Activated naive CD8-positive, alpha-beta T cell treated with anti-CD3 and anti-CD28 coated beads, Interleukin-2, amount 10 ng/mL, durations not matched to agents 7 days and 5 days (primary cell): Measurements from ENCODE around the gene BRAF. TPM values are rescaled to one million over a fixed set of nuclear protein-coding genes. Genes with fewer than 3 reads are reported as not detected.
"Not testable (repeated sequence)": the region's sequence is repeated elsewhere in the genome, so short reads cannot be mapped to it uniquely, and the experiment has no call there.

Experiments used
- ATAC-seq: fragments of 150-1000 bp; cut with Tn5 transposase; one replicate; pipeline ENCODE4 v1.10.0; 2021; ENCODE audit warnings: low read depth, moderate library complexity
- POLR2A ChIA-PET: fragments of 350-600 bp; sonication (Branson Sonifier 250); formaldehyde crosslinking; loops from one replicate; lab custom pipeline; 2021; ENCODE audit warnings: antibody characterized with exemption; lab: Charles Lee
- DNase-seq: peaks from one replicate; pipeline ENCODE4 v3.0.0; 2021
- H3K27ac Mint-ChIP-seq: one replicate; pipeline ENCODE4 v1.8.0; 2022; ENCODE audit warnings: mild to moderate bottlenecking, mixed read lengths
- H3K27me3 Mint-ChIP-seq: one replicate; pipeline ENCODE4 v1.8.0; 2022; ENCODE audit warnings: mild to moderate bottlenecking, moderate library complexity, mixed read lengths
- H3K36me3 Mint-ChIP-seq: one replicate; pipeline ENCODE4 v1.8.0; 2021; ENCODE audit warnings: mild to moderate bottlenecking, mixed read lengths
- H3K4me1 Mint-ChIP-seq: one replicate; pipeline ENCODE4 v1.8.0; 2021; ENCODE audit warnings: mixed read lengths
- H3K4me3 Mint-ChIP-seq: one replicate; pipeline ENCODE4 v1.8.0; 2022; ENCODE audit warnings: mild to moderate bottlenecking, moderate library complexity, mixed read lengths
- H3K9me3 Mint-ChIP-seq: one replicate; pipeline ENCODE4 v1.8.0; 2021; ENCODE audit warnings: mixed read lengths
- total RNA-seq, 2 experiments: library from RNA; stranded (reverse); gene quantifications; one replicate each; pipeline ENCODE4 v1.2.3, GENCODE V29; 2021

Gene BRAF
- total RNA-seq, 2 experiments from 2014 or later: 34.4 to 39.4 TPM

DNA sequence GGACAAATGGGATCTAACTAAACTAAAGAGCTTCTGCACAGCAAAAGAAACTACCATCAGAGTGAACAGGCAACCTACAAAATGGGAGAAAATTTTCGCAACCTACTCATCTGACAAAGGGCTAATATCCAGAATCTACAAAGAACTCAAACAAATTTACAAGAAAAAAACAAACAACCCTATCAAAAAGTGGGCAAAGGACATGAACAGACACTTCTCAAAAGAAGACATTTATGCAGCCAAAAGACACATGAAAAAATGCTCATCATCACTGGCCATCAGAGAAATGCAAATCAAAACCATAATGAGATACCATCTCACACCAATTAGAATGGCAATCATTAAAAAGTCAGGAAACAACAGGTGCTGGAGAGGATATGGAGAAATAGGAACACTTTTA is 159.3 kb downstream of the BRAF start:
- H3K27me3 Mint-ChIP-seq, POLR2A ChIA-PET, ATAC-seq, DNase-seq, H3K4me3 Mint-ChIP-seq, H3K27ac Mint-ChIP-seq, H3K4me1 Mint-ChIP-seq, H3K9me3 Mint-ChIP-seq: not testable (repeated sequence)
- peaks cover 28% of the 10 kb centered on the region for H3K36me3 Mint-ChIP-seq

DNA sequence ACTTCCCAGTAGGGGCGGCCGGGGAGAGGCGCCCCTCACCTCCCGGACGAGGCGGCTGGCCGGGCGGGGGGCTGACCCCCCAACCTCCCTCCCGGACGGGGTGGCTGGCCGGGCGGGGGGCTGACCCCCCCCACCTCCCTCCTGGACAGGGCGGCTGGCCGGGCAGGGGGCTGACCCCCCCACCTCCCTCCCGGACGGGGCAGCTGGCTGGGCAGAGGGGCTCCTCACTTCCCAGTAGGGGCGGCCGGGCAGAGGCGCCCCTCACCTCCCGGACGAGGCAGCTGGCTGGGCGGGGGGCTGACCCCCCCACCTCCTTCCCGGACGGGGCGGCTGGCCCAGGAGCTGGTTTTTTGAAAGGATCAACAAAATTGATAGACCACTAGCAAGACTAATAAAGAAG is 161.6 kb downstream of the BRAF start:
- H3K4me1 Mint-ChIP-seq, ATAC-seq, H3K4me3 Mint-ChIP-seq, H3K27me3 Mint-ChIP-seq, DNase-seq, H3K9me3 Mint-ChIP-seq, POLR2A ChIA-PET, H3K27ac Mint-ChIP-seq: not testable (repeated sequence)
- H3K36me3 Mint-ChIP-seq: peaks cover 33% of the 10 kb centered on the region

DNA sequence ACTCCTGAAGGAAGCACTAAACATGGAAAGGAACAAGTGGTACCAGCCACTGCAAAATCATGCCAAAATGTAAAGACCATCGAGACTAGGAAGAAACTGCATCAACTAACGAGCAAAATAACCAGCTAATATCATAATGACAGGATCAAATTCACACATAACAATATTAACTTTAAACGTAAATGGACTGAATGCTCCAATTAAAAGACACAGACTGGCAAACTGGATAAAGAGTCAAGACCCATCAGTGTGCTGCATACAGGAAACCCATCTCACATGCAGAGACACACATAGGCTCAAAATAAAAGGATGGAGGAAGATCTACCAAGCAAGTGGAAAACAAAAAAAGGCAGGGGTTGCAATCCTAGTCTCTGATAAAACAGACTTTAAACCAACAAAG is 163.4 kb downstream of the BRAF start:
- H3K4me3 Mint-ChIP-seq, ATAC-seq, H3K4me1 Mint-ChIP-seq, POLR2A ChIA-PET, H3K9me3 Mint-ChIP-seq, H3K27ac Mint-ChIP-seq, DNase-seq, H3K27me3 Mint-ChIP-seq: not testable (repeated sequence)
- peaks cover 23% of the 10 kb centered on the region for H3K36me3 Mint-ChIP-seq

DNA sequence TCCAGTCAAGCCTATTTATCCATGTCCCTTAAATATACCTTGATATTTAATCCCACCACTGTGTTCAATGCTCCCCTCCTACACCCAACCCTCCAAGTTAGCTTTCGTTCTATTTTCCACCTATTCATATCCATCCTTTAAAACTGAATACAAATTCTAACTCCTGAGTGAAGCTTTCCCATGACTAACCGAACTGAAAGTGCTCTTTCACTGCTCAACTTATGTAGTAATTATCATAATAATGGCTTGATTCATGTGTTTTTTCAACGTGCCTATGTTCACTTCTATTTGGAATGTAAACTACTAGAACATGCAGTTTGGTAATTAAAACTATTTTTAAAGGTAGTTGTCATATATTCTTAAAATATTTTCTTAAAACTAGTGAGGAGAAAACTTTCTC is 170.2 kb downstream of the BRAF start:
- Mint-ChIP-seq H3K9me3 (no peaks in the 10 kb centered on the region), H3K4me1 (no peaks in the 10 kb centered on the region), H3K36me3 (peaks cover 9% of the 10 kb centered on the region), H3K4me3 (no peak overlapping the region), H3K27ac (no peak overlapping the region), H3K27me3 (no peaks in the 10 kb centered on the region)
- DNase-seq (no peak), ATAC-seq (no peak)
- POLR2A ChIA-PET: no interaction called here

DNA sequence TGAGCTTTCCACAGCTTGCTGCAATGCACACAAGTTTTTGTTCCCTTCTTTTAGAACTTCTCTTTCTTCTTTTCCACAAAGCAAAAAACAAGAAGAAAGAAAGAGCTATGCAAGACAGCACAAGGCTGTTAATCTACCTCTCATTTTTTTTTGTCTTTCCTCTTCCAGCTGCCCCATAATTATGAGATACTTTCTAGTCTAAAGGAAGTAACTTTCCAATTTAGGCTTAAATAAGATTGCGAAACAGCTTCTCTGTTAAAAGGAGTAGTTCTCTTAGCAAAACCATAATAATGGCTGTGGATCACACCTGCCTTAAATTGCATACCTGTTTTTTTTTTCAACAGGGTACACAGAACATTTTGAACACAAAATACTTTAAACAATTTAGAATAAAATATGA is 172.2 kb downstream of the BRAF start:
- POLR2A ChIA-PET: no interaction called here
- Mint-ChIP-seq H3K36me3 (peaks cover 3% of the 10 kb centered on the region), H3K9me3 (no peaks in the 10 kb centered on the region), H3K4me3 (no peak overlapping the region), H3K27me3 (no peaks in the 10 kb centered on the region), H3K4me1 (no peaks in the 10 kb centered on the region), H3K27ac (no peak overlapping the region)
- no peak for DNase-seq
- ATAC-seq: no peak

DNA sequence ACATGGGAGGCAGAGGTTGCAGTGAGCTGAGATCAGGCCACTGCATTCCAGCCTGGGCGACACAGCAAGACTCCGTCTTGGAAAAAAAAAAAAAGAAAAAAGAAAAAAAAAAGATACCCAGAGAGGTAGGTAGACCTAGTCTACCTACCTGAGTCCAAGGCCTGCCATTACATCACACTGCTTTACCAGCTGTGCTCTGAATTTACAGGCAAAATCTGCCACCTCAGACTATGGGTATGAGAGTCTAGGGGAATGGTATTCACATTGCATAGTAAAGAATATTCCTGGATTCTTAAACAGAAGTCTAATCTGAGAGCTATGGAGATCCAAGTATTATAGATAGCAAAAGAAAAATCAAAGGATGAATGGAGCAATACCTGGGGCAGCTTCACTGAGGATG is 178.0 kb downstream of the BRAF start:
- DNase-seq (no peak), ATAC-seq (no peak)
- no peak overlapping the region for H3K4me3 Mint-ChIP-seq
- H3K27me3 Mint-ChIP-seq: no peaks in the 10 kb centered on the region
- peaks cover 1% of the 10 kb centered on the region for H3K9me3 Mint-ChIP-seq
- H3K36me3 Mint-ChIP-seq: peaks cover 7% of the 10 kb centered on the region
- no peaks in the 10 kb centered on the region for H3K4me1 Mint-ChIP-seq
- POLR2A ChIA-PET: no interaction called here
- no peak overlapping the region for H3K27ac Mint-ChIP-seq

DNA sequence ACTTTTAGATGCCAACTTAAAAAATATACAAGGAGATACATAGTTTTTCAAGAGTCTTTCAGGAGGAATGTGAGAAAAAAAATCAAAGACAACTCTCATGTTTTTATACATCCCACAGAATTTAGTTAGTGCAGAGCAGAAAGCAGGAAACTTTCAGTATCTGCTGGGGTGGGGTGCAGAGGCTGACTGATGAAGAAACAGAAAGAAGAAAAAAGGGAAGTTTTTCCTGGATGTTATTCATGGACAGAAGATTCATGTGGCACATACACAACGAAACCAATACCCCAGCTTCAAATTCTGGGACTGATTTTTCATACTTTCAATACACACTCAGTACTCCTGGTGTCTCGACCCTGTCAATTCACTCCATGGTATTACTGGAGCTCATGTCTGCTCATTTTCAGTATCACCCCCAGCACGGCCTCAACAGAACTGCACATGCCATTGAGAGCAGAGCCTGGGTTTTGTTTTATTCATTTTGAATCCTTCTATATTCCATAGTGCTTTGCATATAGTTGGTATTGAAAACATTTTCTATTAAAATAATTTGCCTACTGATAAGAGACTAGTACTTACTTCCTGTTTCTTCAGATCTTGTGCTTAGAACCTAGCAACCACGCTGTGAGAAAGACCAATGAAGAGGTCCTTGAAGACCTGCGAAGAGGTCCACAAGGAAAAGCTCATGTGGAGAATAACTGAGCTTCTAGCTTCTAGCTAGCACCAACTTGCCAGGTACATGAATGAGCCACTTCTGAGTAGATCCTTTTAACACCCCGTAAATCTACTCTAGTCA is 179.3 kb downstream of the BRAF start:
- no peaks in the 10 kb centered on the region for H3K4me1 Mint-ChIP-seq
- peaks cover 1% of the 10 kb centered on the region for H3K9me3 Mint-ChIP-seq
- H3K4me3 Mint-ChIP-seq: no peak overlapping the region
- POLR2A ChIA-PET: no interaction called here
- DNase-seq (no peak), ATAC-seq (no peak)
- H3K36me3 Mint-ChIP-seq: peaks cover 7% of the 10 kb centered on the region
- H3K27me3 Mint-ChIP-seq: no peaks in the 10 kb centered on the region
- H3K27ac Mint-ChIP-seq: no peak overlapping the region

DNA sequence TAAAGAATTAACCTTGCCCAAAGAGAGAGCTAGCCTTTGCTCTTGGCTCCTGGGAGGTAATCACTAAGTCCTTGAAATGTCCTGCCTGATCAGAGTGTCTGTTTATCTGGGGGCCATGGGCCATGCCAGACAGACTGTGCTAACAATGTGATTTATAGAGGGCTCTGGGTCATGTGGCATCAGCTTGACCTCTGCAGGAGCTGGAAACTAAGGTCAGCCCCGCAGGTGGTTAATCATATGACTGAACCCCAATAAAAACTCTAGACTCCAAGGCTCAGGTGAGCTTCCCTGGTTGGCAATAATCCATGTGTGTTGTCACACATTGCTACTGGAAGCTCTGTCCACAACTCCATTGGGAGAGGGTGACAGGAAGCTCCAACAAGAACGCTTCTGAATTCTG is 180.7 kb downstream of the BRAF start:
- Mint-ChIP-seq H3K36me3 (peaks cover 11% of the 10 kb centered on the region), H3K27me3 (no peaks in the 10 kb centered on the region), H3K27ac (no peak overlapping the region), H3K4me1 (no peaks in the 10 kb centered on the region), H3K9me3 (peaks cover 1% of the 10 kb centered on the region), H3K4me3 (no peak overlapping the region)
- no peak for ATAC-seq
- POLR2A ChIA-PET: no interaction called here
- DNase-seq: no peak

DNA sequence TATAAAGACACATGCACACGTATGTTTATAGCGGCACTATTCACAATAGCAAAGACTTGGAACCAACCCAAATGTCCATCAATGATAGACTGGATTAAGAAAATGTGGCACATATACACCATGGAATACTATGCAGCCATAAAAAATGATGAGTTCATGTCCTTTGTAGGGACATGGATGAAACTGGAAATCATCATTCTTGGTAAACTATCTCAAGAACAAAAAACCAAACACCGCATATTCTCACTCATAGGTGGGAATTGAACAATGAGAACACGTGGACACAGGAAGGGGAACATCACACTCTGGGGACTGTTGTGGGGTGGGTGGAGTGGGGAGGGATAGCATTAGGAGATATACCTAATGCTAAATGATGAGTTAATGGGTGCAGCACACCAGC is 181.5 kb downstream of the BRAF start:
- DNase-seq, ATAC-seq, H3K27me3 Mint-ChIP-seq, H3K4me1 Mint-ChIP-seq, H3K4me3 Mint-ChIP-seq, H3K9me3 Mint-ChIP-seq, POLR2A ChIA-PET, H3K27ac Mint-ChIP-seq: not testable (repeated sequence)
- H3K36me3 Mint-ChIP-seq: peaks cover 11% of the 10 kb centered on the region

DNA sequence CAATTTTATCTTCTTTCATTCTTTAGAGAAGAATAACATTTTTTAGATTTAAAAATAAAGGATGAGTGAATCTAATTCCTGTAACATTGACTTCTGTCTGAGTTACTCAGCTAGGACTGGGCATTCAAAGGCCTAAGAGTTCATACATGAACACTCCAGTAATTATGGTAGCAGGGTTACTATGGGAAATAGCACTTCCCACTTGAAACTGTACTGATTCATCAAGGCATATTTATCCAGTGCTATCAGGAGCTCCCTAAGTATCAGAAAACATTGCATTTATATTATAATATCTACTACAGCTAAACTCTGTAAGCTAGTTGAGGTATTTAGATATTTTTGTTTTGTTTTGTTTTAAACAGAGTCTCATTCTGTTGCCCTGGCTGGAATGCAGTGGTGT is 186.4 kb downstream of the BRAF start:
- no peak for DNase-seq
- peaks cover 1% of the 10 kb centered on the region for H3K9me3 Mint-ChIP-seq
- POLR2A ChIA-PET: no interaction called here
- H3K27me3 Mint-ChIP-seq: no peaks in the 10 kb centered on the region
- no peak overlapping the region for H3K27ac Mint-ChIP-seq
- peaks cover 1% of the 10 kb centered on the region for H3K4me1 Mint-ChIP-seq
- H3K36me3 Mint-ChIP-seq: peaks cover 15% of the 10 kb centered on the region
- no peak overlapping the region for H3K4me3 Mint-ChIP-seq
- ATAC-seq: no peak

DNA sequence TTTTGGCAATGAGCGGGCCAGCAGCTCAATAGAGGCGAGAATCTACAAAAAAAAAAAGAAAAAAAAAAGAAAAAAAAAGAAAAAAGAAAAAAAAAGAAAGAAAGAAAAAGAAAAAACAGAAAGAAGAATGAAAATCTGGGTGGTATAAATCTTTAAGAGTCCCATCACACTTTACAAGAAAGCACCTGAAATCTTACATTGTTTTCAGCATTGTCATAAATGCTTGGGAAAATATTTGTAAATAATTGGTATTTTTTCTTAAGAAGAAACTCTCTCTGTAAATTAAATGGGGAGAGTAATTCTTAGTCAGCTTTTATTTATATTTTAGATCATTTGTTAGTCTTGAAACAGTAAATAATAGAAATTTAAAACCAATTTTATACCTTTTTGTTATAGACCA is 190.0 kb downstream of the BRAF start:
- ATAC-seq (no peak), DNase-seq (no peak)
- POLR2A ChIA-PET: no interaction called here
- Mint-ChIP-seq H3K4me3 (no peak overlapping the region), H3K9me3 (no peaks in the 10 kb centered on the region), H3K36me3 (peaks cover 15% of the 10 kb centered on the region), H3K27me3 (no peaks in the 10 kb centered on the region), H3K27ac (no peak overlapping the region), H3K4me1 (peaks cover 1% of the 10 kb centered on the region)

DNA sequence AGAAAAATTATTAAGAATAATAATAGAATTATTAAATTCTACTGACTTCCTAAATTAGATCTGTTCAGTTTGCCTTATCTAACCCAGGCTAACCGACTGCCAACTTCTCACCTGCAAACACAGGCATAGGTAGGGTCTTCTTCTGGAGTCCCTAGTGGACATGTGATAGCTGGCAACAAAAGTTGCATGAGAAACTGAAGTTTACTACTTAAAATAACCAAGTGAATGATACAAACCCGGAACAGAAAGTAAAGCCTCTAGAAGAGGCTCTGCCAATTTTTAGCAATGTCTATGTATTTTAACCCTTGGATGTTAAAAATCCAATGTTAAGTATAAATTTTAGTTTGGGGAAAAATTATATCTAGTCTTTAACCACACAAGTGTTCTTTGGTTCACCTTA is 190.6 kb downstream of the BRAF start:
- peaks cover 12% of the 10 kb centered on the region for H3K36me3 Mint-ChIP-seq
- no peak for DNase-seq
- H3K4me3 Mint-ChIP-seq: no peak overlapping the region
- H3K27ac Mint-ChIP-seq: no peak overlapping the region
- peaks cover 1% of the 10 kb centered on the region for H3K4me1 Mint-ChIP-seq
- POLR2A ChIA-PET: no interaction called here
- no peaks in the 10 kb centered on the region for H3K27me3 Mint-ChIP-seq
- no peak for ATAC-seq
- no peaks in the 10 kb centered on the region for H3K9me3 Mint-ChIP-seq

DNA sequence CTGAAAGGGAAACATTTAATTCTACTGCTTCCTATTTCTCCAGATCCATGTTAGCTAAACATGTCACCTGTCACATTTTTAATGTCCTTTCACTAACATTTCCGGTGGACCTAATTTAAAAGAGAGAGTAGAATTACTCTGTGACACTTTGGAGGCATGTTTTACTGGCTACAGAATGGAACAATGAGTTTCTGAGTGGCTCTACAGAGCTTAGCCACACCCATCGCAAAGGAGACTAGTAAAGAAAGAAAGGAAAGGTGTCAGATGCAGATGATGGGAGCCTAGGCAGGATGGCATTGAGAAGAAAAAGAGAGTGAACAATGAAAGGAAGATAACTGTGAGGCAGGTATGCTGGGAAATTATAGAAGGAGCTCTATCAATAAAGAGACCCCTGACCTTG is 192.3 kb downstream of the BRAF start:
- ATAC-seq: no peak
- no peaks in the 10 kb centered on the region for H3K9me3 Mint-ChIP-seq
- H3K4me3 Mint-ChIP-seq: no peak overlapping the region
- no peak for DNase-seq
- peaks cover 1% of the 10 kb centered on the region for H3K4me1 Mint-ChIP-seq
- POLR2A ChIA-PET: no interaction called here
- no peaks in the 10 kb centered on the region for H3K27me3 Mint-ChIP-seq
- peaks cover 12% of the 10 kb centered on the region for H3K36me3 Mint-ChIP-seq
- no peak overlapping the region for H3K27ac Mint-ChIP-seq

DNA sequence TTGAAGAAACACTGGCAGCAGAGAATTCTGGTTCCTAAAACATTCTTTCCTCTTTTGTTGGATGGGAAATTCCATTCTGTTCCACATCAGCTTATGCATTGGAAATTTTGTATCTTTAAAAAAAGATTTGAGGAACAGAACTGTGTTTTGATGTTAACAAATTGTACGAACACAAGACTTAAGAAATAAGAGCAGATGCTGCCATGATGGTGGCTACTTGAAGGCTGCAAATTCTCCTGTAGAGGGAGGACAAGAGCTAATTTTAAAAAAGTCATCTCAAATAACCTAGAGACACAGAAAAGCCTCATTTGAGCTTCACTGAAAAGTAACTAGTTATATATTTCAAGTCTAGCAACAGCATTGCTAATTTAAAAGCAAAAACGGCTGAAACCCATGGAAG is 198.4 kb downstream of the BRAF start:
- Mint-ChIP-seq H3K27ac (no peak overlapping the region), H3K27me3 (no peaks in the 10 kb centered on the region), H3K36me3 (peaks cover 3% of the 10 kb centered on the region), H3K4me1 (peaks cover 19% of the 10 kb centered on the region), H3K4me3 (no peak overlapping the region), H3K9me3 (no peaks in the 10 kb centered on the region)
- DNase-seq (no peak), ATAC-seq (no peak)
- POLR2A ChIA-PET: no interaction called here
